Left hindlimb (tissue), 1 donor: ENCODE data around the gene MRGPRG.

Source experiments
- DNase-seq: peaks from one replicate; pipeline ENCODE4 v3.0.0-alpha.2; 2018

Gene MRGPRG

GRCh38 chr11:3206156-3206921 is 12.3 kb downstream of the MRGPRG start:
- no peak for DNase-seq

DNA sequence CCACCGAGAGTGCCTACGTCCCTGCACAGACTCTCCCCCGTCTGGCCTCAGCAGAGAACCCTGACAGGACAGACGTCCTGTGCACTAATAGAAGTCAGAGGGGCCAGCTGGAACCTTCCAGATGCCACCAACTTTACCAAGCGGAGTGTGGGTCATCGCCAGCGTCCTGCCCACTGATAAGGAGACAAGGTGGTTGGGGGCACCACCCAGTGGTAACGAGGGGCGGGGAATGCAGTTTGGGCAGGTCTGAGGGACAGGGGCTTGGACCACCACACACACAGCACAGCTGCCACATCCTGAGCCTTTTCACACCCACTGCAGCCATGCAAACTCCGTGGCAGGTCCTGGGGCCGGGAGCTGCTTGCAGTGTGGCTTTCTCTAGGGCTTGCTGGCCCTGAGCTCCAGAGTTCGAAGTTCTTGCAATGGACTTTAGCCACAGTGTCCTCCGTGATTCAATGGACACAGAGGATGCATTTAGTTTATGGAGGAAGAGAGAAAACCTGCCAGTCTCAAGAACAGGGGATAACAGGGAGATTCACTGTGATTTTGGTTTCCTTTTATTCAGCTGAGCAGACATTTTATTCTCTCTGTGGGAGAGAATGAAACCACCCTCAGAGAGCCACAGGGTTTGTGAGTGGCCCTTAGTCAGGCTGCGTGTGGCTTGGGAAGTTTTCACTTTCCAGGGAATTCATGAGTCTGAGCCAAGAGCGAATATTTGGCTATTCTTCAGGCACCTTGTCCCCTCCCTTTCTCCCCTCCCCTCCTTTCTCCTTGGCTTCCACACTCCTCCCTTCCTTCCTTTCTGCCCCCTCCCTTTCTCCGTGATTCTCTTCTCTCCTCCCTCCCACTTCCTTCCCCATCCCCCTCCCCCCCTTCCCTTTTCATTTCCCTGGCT is 13.1 kb downstream of the MRGPRG start:
- DNase-seq: peak; percentile 29

GRCh38 chr11:3204141-3205015 is 14.2 kb downstream of the MRGPRG start:
- peak; percentile 15 for DNase-seq

- DNase-seq: peak; percentile 29
These were observed 15.2 kb downstream of the MRGPRG start for GRCh38 chr11:3203221-3204043.

DNA sequence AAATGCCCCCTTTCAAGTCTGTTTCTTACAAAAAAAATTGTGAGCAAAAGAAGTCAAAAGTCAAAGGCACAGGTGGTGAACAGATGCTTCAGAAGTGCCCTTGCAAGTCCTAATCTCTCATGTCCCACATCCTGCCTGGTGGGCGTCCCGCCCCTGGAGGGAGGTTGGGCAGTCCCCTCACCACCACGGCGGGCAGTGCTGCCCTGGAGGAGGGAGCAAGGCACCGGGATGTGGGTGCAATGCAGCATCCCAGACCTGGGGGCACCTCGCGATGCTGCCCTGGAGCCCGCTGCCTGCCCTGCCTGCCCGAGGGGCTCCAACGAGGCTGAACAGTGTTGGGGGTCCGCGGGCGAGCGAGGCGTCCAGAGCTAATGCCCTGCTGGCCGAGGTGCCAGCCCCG is 15.9 kb downstream of the MRGPRG start:
- DNase-seq: peak; percentile 15

GRCh38 chr11:3202305-3202704 is 16.3 kb downstream of the MRGPRG start:
- DNase-seq: no peak

DNA sequence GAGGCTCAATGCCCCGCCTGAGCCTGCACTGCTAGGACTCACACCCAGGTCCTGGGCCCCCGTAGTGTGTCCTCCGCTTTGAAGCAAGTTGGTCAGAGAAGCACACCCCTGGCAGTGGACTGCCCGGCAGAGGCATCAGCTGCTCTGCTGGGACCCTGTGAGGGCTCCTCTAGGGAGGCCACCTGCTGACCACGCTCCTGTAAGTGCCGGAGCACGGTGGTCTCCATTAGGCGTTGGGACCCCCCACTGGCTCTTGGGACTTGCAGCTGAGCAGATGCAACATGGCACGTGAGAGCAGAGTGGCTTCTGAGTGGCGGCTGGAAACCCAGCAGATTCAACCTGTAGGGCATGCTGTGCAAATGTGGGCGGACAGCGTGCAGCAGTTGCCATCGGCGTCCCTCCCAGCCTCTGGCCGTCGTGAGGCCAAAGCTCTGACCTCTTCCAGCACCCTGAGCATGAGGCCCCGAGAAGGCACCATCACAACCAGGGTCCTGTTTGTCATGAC is 16.9 kb downstream of the MRGPRG start:
- peak; percentile 19 for DNase-seq

- DNase-seq: peak; percentile 25
These were observed 17.5 kb downstream of the MRGPRG start for GRCh38 chr11:3201112-3201581.

- peak; percentile 24 for DNase-seq
These were observed 18.1 kb downstream of the MRGPRG start for GRCh38 chr11:3200388-3201111.

DNA sequence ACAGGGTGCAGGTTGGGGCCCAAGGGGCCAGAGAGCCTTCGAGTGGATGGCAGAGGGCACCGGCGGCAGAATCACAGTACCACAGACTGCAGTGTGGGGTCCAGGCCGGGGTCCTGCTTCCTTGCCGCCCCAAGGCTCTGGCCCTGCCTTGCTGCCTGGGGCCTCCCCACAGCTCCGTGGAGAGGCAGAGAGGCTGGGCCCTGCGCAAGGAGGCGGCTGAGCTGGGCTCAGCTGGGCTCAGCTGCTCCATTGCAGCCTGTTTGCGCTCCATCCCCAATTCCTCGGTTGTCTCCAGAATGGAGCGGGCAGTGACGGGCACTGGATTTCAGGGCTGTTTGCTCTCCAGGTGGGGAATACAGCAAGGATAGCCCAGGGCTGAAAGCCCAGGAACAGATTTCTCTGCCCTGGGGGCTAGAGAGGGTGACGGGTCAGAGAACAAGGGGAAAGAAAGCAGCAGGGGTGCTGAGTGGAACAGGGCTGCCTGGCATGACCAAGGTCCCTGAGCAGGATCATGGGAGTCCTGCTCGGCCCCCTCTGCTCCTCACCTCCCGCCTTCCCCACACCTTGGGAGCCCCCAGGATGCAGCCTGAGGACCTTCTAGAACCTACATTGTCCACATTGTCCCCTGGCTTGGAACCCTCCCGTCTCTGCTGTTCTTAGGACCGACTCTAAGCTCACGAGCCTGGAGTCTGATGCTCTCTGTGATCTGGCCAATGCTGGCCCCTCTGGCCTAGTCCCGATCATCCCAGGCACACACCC is 18.9 kb downstream of the MRGPRG start:
- DNase-seq: no peak

GRCh38 chr11:3198815-3199214 is 19.8 kb downstream of the MRGPRG start:
- DNase-seq: no peak

DNA sequence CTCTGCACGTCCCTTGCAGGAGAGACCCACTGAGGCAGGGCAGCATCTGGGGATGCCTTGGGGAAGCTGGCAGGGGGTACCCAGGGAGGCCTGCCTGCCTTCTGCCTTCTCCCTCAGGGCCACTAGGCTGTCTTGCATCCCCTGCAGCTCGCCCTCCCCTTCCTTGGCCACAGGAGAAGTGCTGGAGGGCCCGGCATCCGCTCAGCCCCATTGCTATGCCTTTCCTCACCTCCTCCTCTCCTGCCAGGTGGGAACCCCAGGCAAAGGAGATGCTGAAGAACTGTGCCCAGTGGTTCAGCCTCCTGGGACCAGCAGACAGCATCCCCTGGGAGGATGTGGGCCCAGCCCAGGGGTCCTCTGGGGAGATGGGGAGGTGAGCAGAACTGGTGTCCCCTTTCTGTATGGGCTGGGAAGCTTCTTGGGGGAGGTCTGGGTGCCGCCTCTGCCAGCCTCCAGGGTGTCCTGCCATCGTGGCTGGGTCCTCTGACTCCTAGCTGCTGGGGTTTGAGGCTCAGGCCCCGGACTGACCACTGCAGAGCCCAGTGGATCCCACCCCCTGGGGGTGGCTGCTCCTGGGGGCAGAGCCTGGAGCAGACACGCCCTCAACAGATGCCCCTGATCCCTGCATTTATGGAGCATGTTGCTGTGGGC is 20.6 kb downstream of the MRGPRG start:
- peak; percentile 24 for DNase-seq

GRCh38 chr11:3197044-3197695 is 21.4 kb downstream of the MRGPRG start:
- DNase-seq: no peak

GRCh38 chr11:3196161-3197043 is 22.2 kb downstream of the MRGPRG start:
- peak; percentile 40 for DNase-seq

- DNase-seq: peak; percentile 30
These were observed 23.1 kb downstream of the MRGPRG start for GRCh38 chr11:3195251-3196160.

DNA sequence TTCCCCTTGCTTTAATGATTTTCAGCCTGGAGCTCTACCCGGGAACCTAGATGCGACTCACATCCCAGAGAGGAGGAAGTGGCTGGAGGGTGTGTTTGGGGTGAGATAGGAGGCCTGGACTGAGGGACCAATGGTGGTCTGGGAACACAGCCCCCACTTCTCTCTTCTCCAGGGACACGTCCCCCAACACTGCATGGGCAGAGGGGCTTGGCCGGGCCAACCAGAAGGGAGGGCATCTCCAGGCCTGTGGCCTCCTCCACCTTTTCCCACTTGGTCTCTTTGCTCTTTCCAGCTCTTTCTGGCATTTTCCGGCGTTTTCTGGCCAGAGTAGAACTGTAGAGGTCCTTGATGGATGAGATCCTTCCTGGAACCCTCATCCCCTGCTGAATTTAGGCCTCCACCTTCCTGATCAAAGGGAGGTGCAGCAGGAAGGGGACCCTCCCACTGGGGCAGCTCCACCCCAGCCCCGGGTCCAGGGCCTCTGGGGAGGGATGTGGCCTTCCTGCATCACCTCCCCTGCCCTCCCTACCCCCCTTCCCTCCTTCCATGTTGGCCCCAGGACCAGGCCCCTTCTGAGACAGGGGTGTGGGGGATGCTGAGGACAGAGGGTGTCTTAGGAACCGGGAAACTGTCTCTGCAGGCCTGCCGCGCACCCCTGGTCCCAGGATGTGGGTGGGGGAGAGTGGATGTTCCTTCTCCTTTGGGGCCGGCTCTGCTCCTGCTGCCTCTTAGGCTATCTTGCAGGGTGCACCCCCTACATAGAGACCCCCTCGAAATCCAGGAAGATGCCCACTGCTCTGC is 24.4 kb downstream of the MRGPRG start:
- DNase-seq: no peak
